ENCODE measurements around the gene ELF5. TPM values are rescaled to one million over a fixed set of nuclear protein-coding genes. Genes with fewer than 3 reads are reported as not detected.

The ELF5 gene
- total and polyA plus RNA-seq, 5 experiments from 2014 or later, result not detected

GRCh38 chr11:34478845-34479663 is 34.5 kb downstream of the ELF5 start:
- no peaks in the 10 kb centered on the region for H3K4me1 Mint-ChIP-seq
- ATAC-seq (no peak), DNase-seq (no peak)
- no peak overlapping the region for H3K4me3 Mint-ChIP-seq
- H3K27me3 Mint-ChIP-seq, result peaks cover 0 to 6% (median 1%) of the 10 kb centered on the region in 5 donors
- no peak overlapping the region for H3K27ac Mint-ChIP-seq
- peaks cover 0 to 5% (median 0%) of the 10 kb centered on the region in 3 donors for H3K36me3 Mint-ChIP-seq
- POLR2A ChIA-PET, result no interaction called here
- H3K9me3 Mint-ChIP-seq, result no peaks in the 10 kb centered on the region

- peaks cover 4 to 27% (median 7%) of the 10 kb centered on the region in 3 donors for H3K36me3 Mint-ChIP-seq
- H3K27me3 Mint-ChIP-seq, result no peaks in the 10 kb centered on the region
- POLR2A ChIA-PET, result no interaction called here
- no peaks in the 10 kb centered on the region for H3K4me1 Mint-ChIP-seq
- no peak overlapping the region for H3K27ac Mint-ChIP-seq
- DNase-seq (no peak), ATAC-seq (no peak)
- H3K9me3 Mint-ChIP-seq, result no peaks in the 10 kb centered on the region
- H3K4me3 Mint-ChIP-seq, result no peak overlapping the region
Measured at GRCh38 chr11:34476849-34477248, 36.7 kb downstream of the ELF5 start.

- Mint-ChIP-seq H3K9me3 (no peaks in the 10 kb centered on the region), H3K4me1 (no peaks in the 10 kb centered on the region), H3K27me3 (no peaks in the 10 kb centered on the region), H3K4me3 (no peak overlapping the region), H3K36me3 (peaks cover 4 to 38% (median 7%) of the 10 kb centered on the region in 3 donors), H3K27ac (no peak overlapping the region)
- DNase-seq (no peak), ATAC-seq (no peak)
- POLR2A ChIA-PET, result no interaction called here
Measured at GRCh38 chr11:34475656-34476055, 37.9 kb downstream of the ELF5 start.

DNA sequence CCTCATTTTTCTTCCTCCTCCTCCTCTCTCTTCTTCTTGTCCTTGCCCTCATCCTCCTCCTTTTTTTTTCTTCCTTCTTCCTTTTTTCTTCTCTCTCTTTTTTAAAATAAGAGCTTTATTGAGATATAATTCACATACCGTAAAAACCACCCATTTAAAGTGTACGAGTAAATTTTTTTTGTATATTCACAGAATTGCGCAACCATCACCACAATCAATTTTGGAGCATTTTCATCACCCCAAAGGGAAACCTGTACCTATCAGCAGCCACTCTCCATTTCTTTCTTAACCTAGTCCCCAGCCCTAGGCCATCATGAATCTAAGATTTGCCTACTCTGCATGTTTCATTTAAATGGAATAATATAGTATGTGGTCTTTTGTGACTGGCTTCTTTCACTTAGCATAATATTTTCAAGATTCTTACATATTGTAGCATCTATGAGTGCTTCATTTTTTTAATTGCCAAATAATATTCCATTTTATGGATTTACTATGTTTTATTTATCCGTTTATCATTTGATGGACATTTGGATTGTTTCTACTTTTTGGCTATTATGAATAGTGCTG is 39.9 kb downstream of the ELF5 start:
- Mint-ChIP-seq H3K36me3 (peaks cover 4 to 55% (median 7%) of the 10 kb centered on the region in 3 donors), H3K4me3 (no peak overlapping the region), H3K27me3 (no peaks in the 10 kb centered on the region), H3K9me3 (no peaks in the 10 kb centered on the region), H3K4me1 (no peaks in the 10 kb centered on the region), H3K27ac (peak overlapping the region in 3 of 10 donors; percentile 25 to 76 (median 59))
- ATAC-seq (no peak), DNase-seq (no peak)
- POLR2A ChIA-PET, result no interaction called here

GRCh38 chr11:34468209-34468841 is 45.3 kb downstream of the ELF5 start:
- DNase-seq (peak in 7 of 10 donors; percentile 7 to 65 (median 31)), ATAC-seq (no peak)
- Mint-ChIP-seq H3K36me3 (peaks cover 28 to 85% (median 48%) of the 10 kb centered on the region in 3 donors), H3K4me3 (no peak overlapping the region), H3K9me3 (peaks cover 3 to 20% (median 10%) of the 10 kb centered on the region in 9 donors), H3K27ac (peak overlapping the region in 3 of 10 donors; percentile 26 to 83 (median 56)), H3K27me3 (no peaks in the 10 kb centered on the region), H3K4me1 (peaks cover 0 to 3% (median under 1%) of the 10 kb centered on the region in 4 donors)
- POLR2A ChIA-PET, result interaction anchor here (0.7 kb wide), 1 partner anchor 170 kb away, joined by 3 read pairs; no protein-coding TSS in a partner anchor

GRCh38 chr11:34466802-34467488 is 46.6 kb downstream of the ELF5 start:
- ATAC-seq (no peak), DNase-seq (no peak)
- POLR2A ChIA-PET, result no interaction called here
- Mint-ChIP-seq H3K36me3 (peaks cover 26 to 84% (median 46%) of the 10 kb centered on the region in 3 donors), H3K4me1 (peaks cover 0 to 3% (median under 1%) of the 10 kb centered on the region in 4 donors), H3K27ac (peak overlapping the region in 1 of 10 donors; percentile 40), H3K27me3 (no peaks in the 10 kb centered on the region), H3K9me3 (peaks cover 3 to 20% (median 10%) of the 10 kb centered on the region in 9 donors), H3K4me3 (no peak overlapping the region)

- Mint-ChIP-seq H3K4me1 (peaks cover 0 to 3% (median under 1%) of the 10 kb centered on the region in 4 donors), H3K4me3 (no peak overlapping the region), H3K9me3 (peaks cover 3 to 20% (median 10%) of the 10 kb centered on the region in 9 donors), H3K27me3 (no peaks in the 10 kb centered on the region), H3K36me3 (peaks cover 25 to 81% (median 51%) of the 10 kb centered on the region in 3 donors), H3K27ac (peak overlapping the region in 4 of 10 donors; percentile 10 to 50 (median 29))
- POLR2A ChIA-PET, result no interaction called here
- DNase-seq (no peak), ATAC-seq (no peak)
Measured at GRCh38 chr11:34464591-34465051, 49.0 kb downstream of the ELF5 start.

DNA sequence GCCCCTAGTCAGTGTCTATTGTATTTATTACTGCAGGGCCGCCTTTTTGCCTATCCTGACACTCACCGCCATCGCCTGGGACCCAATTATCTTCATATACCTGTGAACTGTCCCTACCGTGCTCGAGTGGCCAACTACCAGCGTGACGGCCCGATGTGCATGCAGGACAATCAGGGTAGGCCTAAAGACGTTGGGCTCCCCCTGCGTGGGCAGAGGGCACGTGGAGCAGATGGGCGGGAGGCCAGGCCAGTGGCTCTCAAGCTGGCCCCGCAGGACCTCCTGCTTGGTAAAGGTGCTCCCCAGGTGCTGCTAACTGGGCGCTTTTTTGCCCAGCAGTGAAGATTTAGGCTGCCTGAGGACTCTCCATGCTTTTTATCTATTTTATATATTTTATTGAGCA is 52.4 kb downstream of the ELF5 start:
- Mint-ChIP-seq H3K36me3 (peaks cover 18 to 89% (median 62%) of the 10 kb centered on the region in 3 donors), H3K4me1 (peaks cover 0 to 3% (median 1%) of the 10 kb centered on the region in 4 donors), H3K9me3 (peaks cover 0 to 9% (median 4%) of the 10 kb centered on the region in 9 donors), H3K27ac (no peak overlapping the region), H3K4me3 (no peak overlapping the region), H3K27me3 (no peaks in the 10 kb centered on the region)
- ATAC-seq (no peak), DNase-seq (no peak)
- POLR2A ChIA-PET, result no interaction called here

GRCh38 chr11:34460278-34460677 is 53.3 kb downstream of the ELF5 start:
- ATAC-seq (no peak), DNase-seq (no peak)
- no peak overlapping the region for H3K27ac Mint-ChIP-seq
- H3K4me3 Mint-ChIP-seq, result no peak overlapping the region
- H3K36me3 Mint-ChIP-seq, result peaks cover 15 to 88% (median 59%) of the 10 kb centered on the region in 3 donors
- peaks cover 0 to 3% (median 1%) of the 10 kb centered on the region in 4 donors for H3K4me1 Mint-ChIP-seq
- H3K9me3 Mint-ChIP-seq, result no peaks in the 10 kb centered on the region
- POLR2A ChIA-PET, result no interaction called here
- H3K27me3 Mint-ChIP-seq, result no peaks in the 10 kb centered on the region

DNA sequence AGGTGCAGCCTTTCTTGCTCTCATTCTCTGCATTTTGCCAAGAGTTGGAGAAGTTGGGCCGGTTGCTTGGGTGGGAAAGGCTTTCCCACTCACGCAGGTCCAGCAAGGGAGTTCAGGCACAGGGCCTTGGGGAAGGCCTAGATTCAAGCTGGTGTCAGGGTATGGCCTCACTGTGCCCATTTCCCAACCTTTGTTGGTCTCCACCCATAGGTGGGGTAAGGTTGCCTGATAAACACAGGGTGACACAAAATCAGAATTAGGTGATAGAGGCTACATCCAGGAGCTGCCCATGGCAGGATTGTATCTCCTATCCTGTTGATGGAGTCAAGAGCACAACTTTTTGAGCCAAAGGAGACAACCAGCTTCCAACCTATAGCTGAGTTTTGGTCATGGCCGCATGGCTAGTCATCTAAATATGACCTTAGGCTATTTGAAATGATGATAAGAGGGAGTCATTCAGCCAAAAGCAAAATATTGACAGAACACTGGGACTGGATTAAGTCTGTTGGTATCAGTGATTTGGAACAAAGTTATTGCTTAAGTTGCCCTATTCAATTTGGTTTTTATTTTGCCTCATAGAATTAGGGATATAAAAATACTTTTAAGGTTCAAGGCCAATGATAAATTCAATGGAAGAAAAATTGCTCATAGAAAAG is 54.0 kb downstream of the ELF5 start:
- H3K4me1 Mint-ChIP-seq, result peaks cover 0 to 2% (median under 1%) of the 10 kb centered on the region in 4 donors
- peaks cover 15 to 90% (median 54%) of the 10 kb centered on the region in 3 donors for H3K36me3 Mint-ChIP-seq
- H3K4me3 Mint-ChIP-seq, result no peak overlapping the region
- no peaks in the 10 kb centered on the region for H3K9me3 Mint-ChIP-seq
- POLR2A ChIA-PET, result no interaction called here
- H3K27ac Mint-ChIP-seq, result no peak overlapping the region
- H3K27me3 Mint-ChIP-seq, result no peaks in the 10 kb centered on the region
- ATAC-seq (no peak), DNase-seq (no peak)

DNA sequence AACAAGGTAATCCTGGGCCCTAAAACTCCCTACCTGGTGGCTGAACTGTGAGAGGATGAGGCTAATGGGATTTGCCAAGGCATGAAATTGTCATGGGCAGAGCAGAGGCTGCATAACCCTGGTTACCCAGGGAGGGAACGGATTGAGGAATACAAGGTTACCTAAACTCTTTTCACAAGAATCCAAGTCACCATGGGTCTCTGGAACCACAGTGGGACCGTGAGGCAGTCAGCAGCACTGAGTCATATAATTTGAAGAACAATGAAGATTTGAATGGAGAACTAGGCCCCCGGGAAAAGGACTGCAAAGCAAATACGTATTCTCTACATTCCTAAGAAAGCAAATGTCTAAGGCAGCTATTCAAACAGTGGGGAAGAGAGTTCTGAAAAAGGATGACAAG is 55.1 kb downstream of the ELF5 start:
- Mint-ChIP-seq H3K27me3 (no peaks in the 10 kb centered on the region), H3K4me3 (no peak overlapping the region), H3K36me3 (peaks cover 10 to 90% (median 49%) of the 10 kb centered on the region in 3 donors), H3K27ac (no peak overlapping the region), H3K9me3 (no peaks in the 10 kb centered on the region), H3K4me1 (peaks cover 0 to 2% (median 0%) of the 10 kb centered on the region in 4 donors)
- DNase-seq, result no peak
- POLR2A ChIA-PET, result no interaction called here
- ATAC-seq, result no peak

- no peak for ATAC-seq
- H3K9me3 Mint-ChIP-seq, result no peaks in the 10 kb centered on the region
- no peak overlapping the region for H3K27ac Mint-ChIP-seq
- POLR2A ChIA-PET, result no interaction called here
- no peak overlapping the region for H3K4me3 Mint-ChIP-seq
- H3K27me3 Mint-ChIP-seq, result no peaks in the 10 kb centered on the region
- peaks cover 6 to 90% (median 49%) of the 10 kb centered on the region in 3 donors for H3K36me3 Mint-ChIP-seq
- DNase-seq, result no peak
- H3K4me1 Mint-ChIP-seq, result peaks cover 0 to 2% (median 0%) of the 10 kb centered on the region in 4 donors
Measured at GRCh38 chr11:34457607-34458006, 56.0 kb downstream of the ELF5 start.

All from naive thymus-derived CD8-positive, alpha-beta T cell (primary cell).